Measurements from ENCODE around the gene MRPS25.
A peak's percentile ranks its signal among the peaks of the same experiment; 100 is the strongest.

Gene MRPS25

DNA sequence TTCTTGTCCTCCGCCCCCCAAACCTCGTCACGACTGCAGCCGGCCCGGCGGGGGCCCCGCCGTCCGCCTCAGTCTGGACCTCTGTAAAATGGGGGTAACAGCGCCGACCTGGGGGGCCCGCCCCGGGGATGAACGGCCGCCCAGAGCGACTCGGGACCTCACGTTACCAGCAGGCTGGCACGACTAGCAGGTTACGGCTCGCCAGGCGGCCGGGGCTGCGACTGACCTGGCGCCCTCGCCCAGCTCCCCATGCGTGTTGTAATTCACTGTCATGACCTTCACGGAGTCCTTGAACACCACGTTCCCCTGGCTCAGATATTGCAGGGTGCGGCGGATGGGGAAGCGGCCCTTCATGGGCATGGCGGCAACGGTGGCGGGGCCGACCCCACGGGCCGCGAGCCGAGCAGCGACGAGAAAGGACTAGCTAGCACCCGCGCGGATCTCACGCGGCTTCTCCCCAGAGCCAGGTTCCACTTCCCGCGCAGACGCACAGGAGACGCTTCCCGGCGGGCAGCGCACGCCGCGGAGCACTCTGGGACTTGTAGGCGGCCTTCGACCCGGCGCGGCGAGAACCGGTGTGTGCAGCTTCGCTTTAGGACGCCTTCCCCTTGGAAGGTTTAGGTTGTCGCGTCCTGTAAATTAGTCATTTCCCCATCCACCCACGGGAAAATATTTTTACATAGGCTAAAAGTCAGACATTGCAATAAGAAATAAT, at the start of gene MRPS25:
MRPS25 (minus strand) TSS at position 481 of the 715 bp plus-strand sequence; CDS start at position 360, 121 bp downstream.
- no peaks in the 10 kb centered on the region for H3K9me3 ChIP-seq (ENCODE audit: low read depth, low read length)
- H3K27ac ChIP-seq = peak within 1 kb of the TSS; percentile 42; the same call in 1 of the 2 replicates
- H3K9ac ChIP-seq (ENCODE audit: insufficient read length) = peak within 1 kb of the TSS; percentile 95
- no peak for DNase-seq (ENCODE audit: low read depth, low spot score)
- H3K4me3 ChIP-seq = peak within 1 kb of the TSS; percentile 85
- no peaks in the 10 kb centered on the region for H3K36me3 ChIP-seq (ENCODE audit: insufficient read depth, low read length)
- peak; percentile 26 for TF ChIP-seq FOXP2 (optimal IDR thresholded peaks at IDR 0.05; ENCODE audit: control extremely low read depth, extremely low read length, insufficient read depth)
- TF ChIP-seq EZH2 (IDR thresholded peaks at IDR 0.05) = no peak
- TF ChIP-seq POLR2AphosphoS5 (IDR thresholded peaks at IDR 0.05; ENCODE audit: borderline replicate concordance, low read depth, low read length) = peak; percentile 99

DNA sequence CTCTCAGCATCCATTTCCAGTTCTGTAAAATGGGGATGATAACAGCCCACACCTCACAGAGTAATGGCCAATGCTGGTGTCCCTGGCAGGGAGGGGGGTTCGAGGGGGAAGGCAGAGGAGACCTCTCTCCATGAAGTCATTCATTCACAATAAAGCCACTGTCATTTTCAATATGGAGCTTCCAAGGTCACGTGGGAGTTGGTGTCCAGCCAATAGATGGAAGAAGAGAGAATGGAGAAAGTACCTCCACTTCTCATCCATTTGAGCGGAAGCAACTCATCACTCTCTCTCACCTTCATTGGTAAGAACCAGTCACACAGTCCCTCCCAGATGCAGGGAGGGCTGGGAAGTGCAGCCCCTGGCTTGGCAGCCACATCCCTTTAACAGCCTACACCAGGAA, 48.8 kb upstream of the MRPS25 start:
- Histone ChIP-seq H3K4me3 (no peak overlapping the region), H3K27ac (no peak overlapping the region), H3K36me3 (ENCODE audit: insufficient read depth, low read length) (no peaks in the 10 kb centered on the region), H3K9ac (ENCODE audit: insufficient read length) (no peak overlapping the region), H3K9me3 (ENCODE audit: low read depth, low read length) (no peaks in the 10 kb centered on the region)
- DNase-seq (ENCODE audit: low read depth, low spot score) = no peak
- TF ChIP-seq POLR2AphosphoS5 (IDR thresholded peaks at IDR 0.05; ENCODE audit: borderline replicate concordance, low read depth, low read length) (no peak), FOXP2 (optimal IDR thresholded peaks at IDR 0.05; ENCODE audit: control extremely low read depth, extremely low read length, insufficient read depth) (no peak), EZH2 (IDR thresholded peaks at IDR 0.05) (no peak)

DNA sequence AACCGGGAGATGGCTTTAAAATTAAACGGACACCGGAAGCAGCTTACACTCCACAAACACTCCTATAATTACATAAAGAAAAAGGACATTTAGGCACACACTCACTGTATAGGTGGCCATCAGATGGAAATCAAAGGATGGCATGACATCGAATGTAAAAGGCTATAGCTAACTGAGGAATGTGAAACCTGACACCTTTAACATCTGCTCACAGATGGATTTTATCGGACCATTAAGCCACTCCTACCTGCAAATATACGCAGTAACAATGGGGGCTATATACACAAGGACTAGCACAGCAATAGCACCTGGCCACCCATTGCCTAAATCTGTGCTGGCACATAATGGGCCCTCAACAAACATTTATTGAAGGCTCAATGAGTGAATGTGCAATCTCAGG, 48.4 kb upstream of the MRPS25 start:
- H3K9me3 ChIP-seq (ENCODE audit: low read depth, low read length) = no peaks in the 10 kb centered on the region
- TF ChIP-seq FOXP2 (optimal IDR thresholded peaks at IDR 0.05; ENCODE audit: control extremely low read depth, extremely low read length, insufficient read depth) = no peak
- no peak for TF ChIP-seq EZH2 (IDR thresholded peaks at IDR 0.05)
- no peak for TF ChIP-seq POLR2AphosphoS5 (IDR thresholded peaks at IDR 0.05; ENCODE audit: borderline replicate concordance, low read depth, low read length)
- H3K27ac ChIP-seq = no peak overlapping the region
- H3K9ac ChIP-seq (ENCODE audit: insufficient read length) = no peak overlapping the region
- no peaks in the 10 kb centered on the region for H3K36me3 ChIP-seq (ENCODE audit: insufficient read depth, low read length)
- no peak overlapping the region for H3K4me3 ChIP-seq
- no peak for DNase-seq (ENCODE audit: low read depth, low spot score)

DNA sequence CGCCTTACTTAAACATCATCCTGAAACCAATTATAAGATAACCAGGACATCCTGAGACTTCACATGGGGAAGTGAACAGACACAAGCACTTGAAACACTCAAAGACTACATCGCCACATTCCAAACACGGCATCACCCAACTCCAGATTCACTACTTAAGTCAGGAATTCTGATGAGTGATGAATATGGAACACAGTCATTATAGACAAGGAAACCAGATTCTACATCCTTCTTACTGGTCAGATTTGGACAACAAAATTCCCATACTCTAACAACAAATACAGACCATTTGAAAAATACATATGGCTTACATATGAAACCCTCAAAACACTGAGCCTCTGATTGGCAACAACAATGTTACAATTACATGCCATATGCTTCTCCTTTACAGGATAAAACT, 46.9 kb upstream of the MRPS25 start:
- H3K27ac ChIP-seq = no peak overlapping the region
- H3K36me3 ChIP-seq (ENCODE audit: insufficient read depth, low read length) = no peaks in the 10 kb centered on the region
- H3K4me3 ChIP-seq = no peak overlapping the region
- no peak for DNase-seq (ENCODE audit: low read depth, low spot score)
- TF ChIP-seq FOXP2 (optimal IDR thresholded peaks at IDR 0.05; ENCODE audit: control extremely low read depth, extremely low read length, insufficient read depth) (no peak), EZH2 (IDR thresholded peaks at IDR 0.05) (no peak), POLR2AphosphoS5 (IDR thresholded peaks at IDR 0.05; ENCODE audit: borderline replicate concordance, low read depth, low read length) (no peak)
- H3K9me3 ChIP-seq (ENCODE audit: low read depth, low read length) = no peaks in the 10 kb centered on the region
- no peak overlapping the region for H3K9ac ChIP-seq (ENCODE audit: insufficient read length)

DNA sequence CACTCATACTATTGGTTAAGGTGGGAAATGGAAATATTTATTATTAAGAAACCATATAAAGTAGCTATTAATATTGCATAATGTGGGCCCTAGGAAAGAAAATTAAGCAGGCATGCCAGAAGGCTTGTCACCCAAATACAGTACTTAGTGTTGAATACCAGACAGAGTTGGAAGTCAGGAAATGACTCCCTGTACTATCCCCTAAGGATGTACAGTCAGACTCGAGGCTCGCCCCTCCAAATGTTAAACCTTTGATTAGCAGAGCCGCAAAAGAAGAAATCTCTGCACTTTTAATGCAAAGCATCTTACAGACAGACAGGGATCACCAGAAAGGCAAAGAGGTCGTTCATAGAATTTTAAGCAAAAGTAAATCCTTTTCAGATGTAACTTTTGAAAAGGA, 45.1 kb upstream of the MRPS25 start:
- Histone ChIP-seq H3K4me3 (no peak overlapping the region), H3K27ac (no peak overlapping the region), H3K9me3 (ENCODE audit: low read depth, low read length) (no peaks in the 10 kb centered on the region), H3K9ac (ENCODE audit: insufficient read length) (no peak overlapping the region), H3K36me3 (ENCODE audit: insufficient read depth, low read length) (no peaks in the 10 kb centered on the region)
- no peak for DNase-seq (ENCODE audit: low read depth, low spot score)
- TF ChIP-seq POLR2AphosphoS5 (IDR thresholded peaks at IDR 0.05; ENCODE audit: borderline replicate concordance, low read depth, low read length) = no peak
- TF ChIP-seq FOXP2 (optimal IDR thresholded peaks at IDR 0.05; ENCODE audit: control extremely low read depth, extremely low read length, insufficient read depth) = no peak
- TF ChIP-seq EZH2 (IDR thresholded peaks at IDR 0.05) = no peak

DNA sequence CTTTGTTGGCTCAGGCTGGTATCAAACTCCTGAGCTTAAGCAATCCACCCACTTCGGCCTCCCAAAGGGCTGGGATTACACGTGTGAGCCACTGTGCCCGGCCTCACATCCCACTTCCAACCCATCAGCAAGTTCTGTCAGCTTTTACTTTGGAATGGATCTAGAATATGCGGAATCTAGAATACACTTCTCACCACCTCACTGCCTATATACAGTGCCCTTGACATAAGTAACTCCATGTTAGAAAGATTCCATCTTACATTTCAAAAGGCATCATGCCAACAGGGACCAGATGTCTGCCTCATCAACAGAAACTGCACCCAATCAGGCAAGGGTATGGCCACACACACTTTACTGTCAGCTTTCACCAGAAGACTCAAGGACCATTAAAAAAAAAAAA, 43.8 kb upstream of the MRPS25 start:
- no peak for TF ChIP-seq POLR2AphosphoS5 (IDR thresholded peaks at IDR 0.05; ENCODE audit: borderline replicate concordance, low read depth, low read length)
- no peak for TF ChIP-seq FOXP2 (optimal IDR thresholded peaks at IDR 0.05; ENCODE audit: control extremely low read depth, extremely low read length, insufficient read depth)
- no peak for TF ChIP-seq EZH2 (IDR thresholded peaks at IDR 0.05)
- DNase-seq (ENCODE audit: low read depth, low spot score) = no peak
- Histone ChIP-seq H3K27ac (no peak overlapping the region), H3K9ac (ENCODE audit: insufficient read length) (no peak overlapping the region), H3K4me3 (no peak overlapping the region), H3K9me3 (ENCODE audit: low read depth, low read length) (no peaks in the 10 kb centered on the region), H3K36me3 (ENCODE audit: insufficient read depth, low read length) (no peaks in the 10 kb centered on the region)

DNA sequence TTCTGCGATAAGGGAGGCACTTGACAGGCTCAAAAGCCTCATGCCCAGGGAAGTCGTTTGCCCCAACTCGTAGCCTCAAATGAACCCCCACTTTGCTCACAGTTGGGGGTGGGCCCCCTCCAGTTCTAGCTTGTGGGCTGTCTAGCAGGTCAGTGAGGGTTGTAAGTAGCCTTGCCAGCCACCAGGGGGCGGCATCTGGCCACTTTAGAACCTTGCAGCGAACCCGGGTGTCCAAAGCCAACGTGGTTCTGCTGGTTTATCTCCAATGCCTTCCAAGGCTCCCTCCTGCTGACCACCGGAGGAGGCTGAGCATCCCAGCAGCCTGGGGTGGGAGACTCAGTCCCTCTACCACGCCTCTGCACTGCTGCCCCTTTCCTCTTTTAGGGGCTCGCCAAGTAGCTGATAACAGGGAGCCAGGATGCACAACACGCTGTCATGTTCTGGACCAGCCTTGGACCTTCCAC, 43.0 kb upstream of the MRPS25 start:
- DNase-seq (ENCODE audit: low read depth, low spot score) = no peak
- no peak for TF ChIP-seq FOXP2 (optimal IDR thresholded peaks at IDR 0.05; ENCODE audit: control extremely low read depth, extremely low read length, insufficient read depth)
- TF ChIP-seq EZH2 (IDR thresholded peaks at IDR 0.05) = no peak
- TF ChIP-seq POLR2AphosphoS5 (IDR thresholded peaks at IDR 0.05; ENCODE audit: borderline replicate concordance, low read depth, low read length) = no peak
- Histone ChIP-seq H3K4me3 (no peak overlapping the region), H3K9me3 (ENCODE audit: low read depth, low read length) (no peaks in the 10 kb centered on the region), H3K9ac (ENCODE audit: insufficient read length) (no peak overlapping the region), H3K27ac (no peak overlapping the region), H3K36me3 (ENCODE audit: insufficient read depth, low read length) (no peaks in the 10 kb centered on the region)

DNA sequence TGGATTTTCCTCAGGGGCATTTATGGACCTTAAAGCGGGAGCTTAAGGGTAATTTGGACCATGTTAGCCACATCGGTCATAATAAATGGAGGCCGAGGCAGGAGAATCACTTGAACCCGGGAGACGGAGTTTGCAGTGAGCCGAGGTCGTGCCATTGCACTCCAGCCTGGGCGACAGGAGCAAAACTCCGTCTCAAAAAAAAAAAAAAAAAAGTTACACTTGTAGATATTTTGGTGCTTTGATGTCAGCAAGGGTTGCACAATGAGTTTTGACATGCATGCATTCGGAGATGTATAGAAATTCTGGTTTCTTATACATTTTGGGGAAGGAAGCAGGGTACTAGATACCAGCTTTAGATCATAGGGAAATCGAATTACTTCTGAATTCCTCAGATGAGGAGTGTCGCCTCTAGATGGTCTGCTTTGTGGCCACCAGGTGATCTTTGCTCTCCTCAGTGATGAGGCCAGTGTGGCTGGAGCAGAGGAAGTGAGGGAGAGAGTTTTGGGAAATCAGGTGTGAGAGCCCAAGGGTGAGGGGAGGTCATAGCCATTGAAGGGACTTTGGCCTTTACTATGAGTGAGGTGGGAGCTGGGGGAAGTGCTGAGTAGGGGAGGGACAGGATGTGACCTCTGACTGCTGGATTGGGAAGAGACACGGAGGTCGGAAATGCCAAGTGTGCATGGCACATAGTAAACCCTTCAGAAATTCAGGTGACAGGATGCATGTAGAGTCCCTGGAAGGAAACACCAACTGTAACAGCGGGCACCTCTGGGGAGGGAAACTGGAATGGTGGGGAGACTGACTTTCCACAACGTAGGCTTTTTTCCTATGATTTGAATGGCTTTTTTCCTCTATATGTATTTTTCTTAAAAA, 42.2 kb upstream of the MRPS25 start:
- H3K27ac ChIP-seq = no peak overlapping the region
- H3K9me3 ChIP-seq (ENCODE audit: low read depth, low read length) = no peaks in the 10 kb centered on the region
- no peak overlapping the region for H3K4me3 ChIP-seq
- TF ChIP-seq FOXP2 (optimal IDR thresholded peaks at IDR 0.05; ENCODE audit: control extremely low read depth, extremely low read length, insufficient read depth) (no peak), EZH2 (IDR thresholded peaks at IDR 0.05) (no peak), POLR2AphosphoS5 (IDR thresholded peaks at IDR 0.05; ENCODE audit: borderline replicate concordance, low read depth, low read length) (no peak)
- H3K9ac ChIP-seq (ENCODE audit: insufficient read length) = no peak overlapping the region
- no peaks in the 10 kb centered on the region for H3K36me3 ChIP-seq (ENCODE audit: insufficient read depth, low read length)
- no peak for DNase-seq (ENCODE audit: low read depth, low spot score)

All from SK-N-MC (cell line).